ENCODE measurements around the gene TLCD2. TPM values are rescaled to one million over a fixed set of nuclear protein-coding genes. Genes with fewer than 3 reads are reported as not detected.

TLCD2 gene
- total RNA-seq, 1 donor, result 4.5 TPM

- peak overlapping the region; percentile 44 for H3K4me3 ChIP-seq (ENCODE audit: low read depth, low read length)
- DNase-seq (ENCODE audit: low read depth), result no peak
- TF ChIP-seq CTCF (IDR thresholded peaks at IDR 0.05; ENCODE audit: insufficient read depth, low read length), result no peak
These were observed 19.8 kb upstream of the TLCD2 start for GRCh38 chr17:1729966-1730325.

GRCh38 chr17:1727876-1728630 is 17.9 kb upstream of the TLCD2 start:
- H3K4me3 ChIP-seq (ENCODE audit: low read depth, low read length), result no peak overlapping the region
- DNase-seq (ENCODE audit: low read depth), result no peak
- TF ChIP-seq CTCF (IDR thresholded peaks at IDR 0.05; ENCODE audit: insufficient read depth, low read length), result no peak

GRCh38 chr17:1727258-1727789 is 17.1 kb upstream of the TLCD2 start:
- DNase-seq (ENCODE audit: low read depth), result no peak
- no peak overlapping the region for H3K4me3 ChIP-seq (ENCODE audit: low read depth, low read length)
- TF ChIP-seq CTCF (IDR thresholded peaks at IDR 0.05; ENCODE audit: insufficient read depth, low read length), result no peak

GRCh38 chr17:1726626-1727257 is 16.6 kb upstream of the TLCD2 start:
- DNase-seq (ENCODE audit: low read depth), result no peak
- no peak for TF ChIP-seq CTCF (IDR thresholded peaks at IDR 0.05; ENCODE audit: insufficient read depth, low read length)
- no peak overlapping the region for H3K4me3 ChIP-seq (ENCODE audit: low read depth, low read length)

- no peak for DNase-seq (ENCODE audit: low read depth)
- TF ChIP-seq CTCF (IDR thresholded peaks at IDR 0.05; ENCODE audit: insufficient read depth, low read length), result no peak
- H3K4me3 ChIP-seq (ENCODE audit: low read depth, low read length), result peak overlapping the region; percentile 73
These were observed 15.7 kb upstream of the TLCD2 start for GRCh38 chr17:1725642-1726511.

GRCh38 chr17:1724869-1725641 is 14.9 kb upstream of the TLCD2 start:
- H3K4me3 ChIP-seq (ENCODE audit: low read depth, low read length), result peak overlapping the region; percentile 73
- no peak for TF ChIP-seq CTCF (IDR thresholded peaks at IDR 0.05; ENCODE audit: insufficient read depth, low read length)
- DNase-seq (ENCODE audit: low read depth), result no peak

Measured in fibroblast of the aortic adventitia (primary cell).